WI38 (cell line): ENCODE data around the gene C1orf56.
A peak's percentile ranks its signal among the peaks of the same experiment; 100 is the strongest.
"Not testable (repeated sequence)": the region's sequence is repeated elsewhere in the genome, so short reads cannot be mapped to it uniquely, and the experiment has no call there.

Source experiments
- H3K4me3 ChIP-seq: 2 replicates; pipeline ENCODE4 v1.5.1; 2011; ENCODE audit warnings: low read depth, mild to moderate bottlenecking, control low read depth, low read length
- TF ChIP-seq, protein P1 (sequence below): IDR thresholded peaks from 2 replicates; pipeline ENCODE4 v1.5.1; 2012; ENCODE audit warnings: low read depth, mild to moderate bottlenecking, control low read depth, low read length

The C1orf56 gene

DNA sequence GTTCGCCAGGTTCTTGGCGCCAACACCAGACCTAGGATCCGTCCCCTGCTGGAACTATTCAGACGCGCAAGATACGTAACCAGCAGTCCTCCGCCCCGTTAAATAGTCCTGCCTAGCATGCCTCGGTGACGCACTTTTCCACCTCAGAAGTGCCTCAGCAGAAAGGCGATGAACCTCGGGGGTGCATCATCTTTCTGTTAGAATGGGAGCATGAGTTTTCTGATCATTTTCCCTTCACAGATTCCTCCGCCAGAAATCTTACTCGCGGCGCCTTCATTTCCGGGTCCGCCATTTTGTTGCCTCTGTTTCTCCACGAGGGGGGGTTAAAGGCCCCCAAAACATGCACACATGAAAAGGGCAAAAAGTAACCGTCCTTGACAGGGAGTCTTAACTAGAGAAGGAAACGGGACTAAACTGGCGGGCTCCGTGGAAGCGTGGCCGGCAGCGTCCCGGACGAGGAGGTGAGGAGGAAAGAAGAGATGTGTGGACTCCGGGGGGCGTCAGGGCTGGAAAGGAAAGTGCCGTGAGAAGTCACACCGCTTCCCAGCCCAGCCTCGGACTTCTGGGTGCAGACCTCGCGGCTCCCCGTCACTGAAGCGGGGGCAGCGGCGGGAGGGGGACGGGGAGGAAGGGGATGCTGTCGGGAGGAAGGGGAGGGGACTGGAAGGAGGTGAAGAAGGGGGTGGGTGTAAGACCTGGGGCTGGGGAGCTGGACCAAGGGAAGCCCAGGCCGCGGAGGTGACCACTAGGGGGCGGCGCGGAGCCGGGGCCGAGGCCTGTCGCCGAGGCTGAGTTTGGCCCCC, 23.1 kb downstream of the C1orf56 start, which contains the start of gene GABPB2:
Gene GABPB2, plus strand, starts transcription at position 288 of the 803 bp plus-strand sequence. CDS start 17,429 bp downstream, outside the sequence.
- TF ChIP-seq, protein P1, sequence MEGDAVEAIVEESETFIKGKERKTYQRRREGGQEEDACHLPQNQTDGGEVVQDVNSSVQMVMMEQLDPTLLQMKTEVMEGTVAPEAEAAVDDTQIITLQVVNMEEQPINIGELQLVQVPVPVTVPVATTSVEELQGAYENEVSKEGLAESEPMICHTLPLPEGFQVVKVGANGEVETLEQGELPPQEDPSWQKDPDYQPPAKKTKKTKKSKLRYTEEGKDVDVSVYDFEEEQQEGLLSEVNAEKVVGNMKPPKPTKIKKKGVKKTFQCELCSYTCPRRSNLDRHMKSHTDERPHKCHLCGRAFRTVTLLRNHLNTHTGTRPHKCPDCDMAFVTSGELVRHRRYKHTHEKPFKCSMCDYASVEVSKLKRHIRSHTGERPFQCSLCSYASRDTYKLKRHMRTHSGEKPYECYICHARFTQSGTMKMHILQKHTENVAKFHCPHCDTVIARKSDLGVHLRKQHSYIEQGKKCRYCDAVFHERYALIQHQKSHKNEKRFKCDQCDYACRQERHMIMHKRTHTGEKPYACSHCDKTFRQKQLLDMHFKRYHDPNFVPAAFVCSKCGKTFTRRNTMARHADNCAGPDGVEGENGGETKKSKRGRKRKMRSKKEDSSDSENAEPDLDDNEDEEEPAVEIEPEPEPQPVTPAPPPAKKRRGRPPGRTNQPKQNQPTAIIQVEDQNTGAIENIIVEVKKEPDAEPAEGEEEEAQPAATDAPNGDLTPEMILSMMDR = peak; percentile 73
- H3K4me3 ChIP-seq = peak within 1 kb of the TSS; percentile 68

DNA sequence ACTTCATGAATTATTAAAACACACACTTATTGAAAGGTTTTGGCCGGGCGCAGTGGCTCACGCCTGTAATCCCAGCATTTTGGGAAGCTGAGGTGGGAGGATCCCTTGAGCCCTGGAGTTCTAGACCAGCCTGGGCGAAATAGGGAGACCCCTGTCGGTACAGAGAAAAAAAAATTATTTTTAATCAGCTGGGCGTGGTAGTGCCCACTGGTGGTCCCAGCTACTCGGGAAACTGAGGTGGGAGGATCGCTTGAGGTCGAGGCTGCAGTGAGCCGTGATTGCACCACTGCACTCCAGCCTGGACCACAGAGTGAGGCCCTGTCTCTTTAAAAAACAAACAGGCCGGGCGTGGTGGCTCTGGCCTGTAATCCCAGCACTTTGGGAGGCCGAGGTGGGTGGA, 24.7 kb downstream of the C1orf56 start:
- no peak overlapping the region for H3K4me3 ChIP-seq
- TF ChIP-seq, protein P1 = no peak

DNA sequence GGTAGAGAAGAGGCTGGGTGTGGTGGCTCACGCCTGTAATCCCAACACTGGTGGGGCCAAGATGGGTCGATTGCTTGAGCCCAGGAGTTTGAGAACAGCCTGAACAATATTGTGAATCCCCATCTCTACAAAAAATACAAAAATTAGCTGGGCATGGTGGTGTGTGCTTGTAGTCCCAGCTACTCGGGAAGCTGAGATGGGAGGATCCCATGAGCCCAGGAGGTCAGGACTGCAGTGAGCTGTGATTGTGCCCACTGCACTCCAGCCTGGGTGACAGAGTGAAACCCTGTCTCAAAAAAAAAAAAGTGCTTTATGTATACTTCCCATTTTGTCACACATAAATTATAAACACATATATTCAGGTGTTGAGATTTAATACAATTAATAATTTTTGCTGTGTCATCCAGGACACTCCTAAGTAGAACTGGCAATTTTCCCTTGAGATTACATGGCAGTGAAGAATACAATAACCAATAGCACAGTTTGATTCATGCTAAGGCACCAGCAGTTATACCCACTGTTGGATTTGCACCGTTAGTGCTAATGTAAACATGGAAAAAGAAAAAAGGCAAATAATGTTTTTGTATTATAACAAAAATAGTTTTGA, 38.5 kb downstream of the C1orf56 start:
- H3K4me3 ChIP-seq = no peak overlapping the region
- TF ChIP-seq, protein P1 = no peak

DNA sequence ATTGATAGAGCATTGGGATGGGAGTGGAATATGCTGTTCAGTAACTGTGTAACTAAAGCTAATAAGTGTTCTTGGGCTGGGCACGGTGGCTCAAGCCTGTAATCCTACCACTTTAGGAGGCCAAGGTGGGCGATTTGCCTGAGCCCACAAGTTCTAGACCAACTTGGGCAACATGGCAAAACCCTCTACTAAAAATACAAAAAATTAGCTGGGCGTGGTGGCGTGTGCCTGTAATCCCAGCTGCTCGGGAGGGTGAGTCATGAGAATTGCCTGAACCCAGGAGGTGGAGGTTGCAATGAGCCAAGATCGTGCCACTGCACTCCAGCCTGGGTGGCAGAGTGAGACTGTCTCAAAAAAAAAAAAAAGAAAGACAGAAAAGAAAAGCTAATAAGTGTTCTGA, 49.9 kb downstream of the C1orf56 start:
- H3K4me3 ChIP-seq = not testable (repeated sequence)

DNA sequence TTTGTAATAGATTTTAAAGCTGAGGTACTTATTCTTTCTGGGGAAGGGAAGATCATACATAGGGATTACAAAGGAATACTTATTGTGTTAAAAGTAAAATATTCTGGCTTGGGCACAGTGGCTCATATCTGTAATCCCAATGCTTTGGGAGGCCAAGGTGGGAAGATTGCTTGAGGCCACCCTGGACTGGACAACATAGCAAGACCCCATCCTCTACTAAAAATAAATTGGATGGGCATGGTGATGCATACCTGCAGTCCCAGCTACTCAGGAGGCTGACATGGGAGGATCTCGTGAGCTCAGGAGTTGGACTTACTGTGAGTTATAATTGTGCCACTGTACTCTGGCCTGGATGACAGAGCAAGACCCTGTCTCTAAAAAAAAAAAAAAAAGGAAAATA, 50.6 kb downstream of the C1orf56 start:
- TF ChIP-seq, protein P1 = no peak
- no peak overlapping the region for H3K4me3 ChIP-seq
